ENCODE measurements around the gene TAS2R14.

Gene TAS2R14

GRCh38 chr12:10909462-10909861, 29.6 kb downstream of the TAS2R14 start, which contains the start of gene TAS2R13:
TSS of gene TAS2R13 (minus strand) at chr12:10909562. CDS start at chr12:10909298, 264 bp downstream.
- DNase-seq (ENCODE audit: low read depth in 2 of 2), result no peak

GRCh38 chr12:10904686-10905085, 34.4 kb downstream of the TAS2R14 start:
- no peak for DNase-seq (ENCODE audit: low read depth in 2 of 2)

GRCh38 chr12:10901427-10901826, 37.6 kb downstream of the TAS2R14 start:
- no peak for DNase-seq (ENCODE audit: low read depth in 2 of 2)

- DNase-seq (ENCODE audit: low read depth in 2 of 2), result no peak
Measured at GRCh38 chr12:10900972-10901371, 38.1 kb downstream of the TAS2R14 start.

DNA sequence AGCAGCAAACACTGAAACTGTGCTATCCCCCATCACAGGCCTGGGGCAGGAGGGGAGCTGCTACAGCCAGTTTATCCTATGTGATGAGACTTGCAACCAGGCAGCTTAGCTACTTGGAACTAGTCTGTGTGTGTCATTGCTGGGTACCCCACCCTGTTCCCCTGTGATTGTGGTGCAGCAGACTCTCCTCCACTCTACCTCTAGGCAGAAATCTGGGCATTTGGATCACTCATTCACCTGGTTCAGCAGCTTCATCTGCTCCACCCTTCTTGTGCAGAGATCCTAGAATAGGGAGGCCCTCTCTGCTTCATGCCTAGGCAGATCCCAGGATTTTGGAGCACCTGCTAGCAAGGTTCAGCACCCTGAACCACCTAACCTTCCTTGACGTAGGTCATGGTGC, 38.5 kb downstream of the TAS2R14 start:
- no peak for DNase-seq (ENCODE audit: low read depth in 2 of 2)

- DNase-seq (ENCODE audit: low read depth in 2 of 2), result no peak
Measured at GRCh38 chr12:10896854-10897253, 42.2 kb downstream of the TAS2R14 start.

GRCh38 chr12:10891937-10892336, 47.1 kb downstream of the TAS2R14 start:
- DNase-seq (ENCODE audit: low read depth in 2 of 2), result no peak

- no peak for DNase-seq (ENCODE audit: low read depth in 2 of 2)
Measured at GRCh38 chr12:10889226-10889625, 49.8 kb downstream of the TAS2R14 start.

Measured in fibroblast of skin of left biceps (primary cell).